Psoas muscle (tissue), 8 donors: ENCODE data around the gene ZC3H4. TPM values are rescaled to one million over a fixed set of nuclear protein-coding genes. Genes with fewer than 3 reads are reported as not detected.

Experiments used
- ATAC-seq, 4 donors: fragments of 200-7000 bp; cut with Tn5 transposase; one replicate each; pipeline ENCODE4 v1.9.1; 2020; ENCODE audit warnings: moderate library complexity in 3 of 4, mild to moderate bottlenecking in 2 of 4
- DNase-seq, 2 donors: peaks; one replicate each; pipeline ENCODE4 v3.0.0-alpha.2; 2020
- H3K27ac ChIP-seq: fragments of 200-600 bp; one replicate; pipeline ENCODE4 v1.8.0; 2022
- H3K27me3 ChIP-seq, 3 donors: fragments of 200-600 bp in 1 of 3; one replicate each; pipeline versions ENCODE4 v1.6.1 to v1.8.0; 2013 to 2022; ENCODE audit warnings: low read length in 2 of 3, mild to moderate bottlenecking in 2 of 3, moderate library complexity in 1 of 3; ENCODE audit not compliant: insufficient read depth in 3 of 3
- H3K36me3 ChIP-seq, 2 donors: fragments of 200-600 bp in 1 of 2; one replicate each; pipeline versions ENCODE4 v1.6.1 to v1.8.0; 2013 to 2022; ENCODE audit warnings: low read depth in 1 of 2, mild to moderate bottlenecking in 1 of 2, moderate library complexity in 1 of 2; ENCODE audit not compliant: insufficient read depth in 1 of 2
- H3K4me1 ChIP-seq: fragments of 200-600 bp; one replicate; pipeline ENCODE4 v1.8.0; 2022
- H3K4me3 ChIP-seq: fragments of 200-600 bp; one replicate; pipeline ENCODE4 v1.8.0; 2022; ENCODE audit warnings: mild to moderate bottlenecking
- H3K9me3 ChIP-seq: fragments of 200-600 bp; one replicate; pipeline ENCODE4 v1.8.0; 2022
- WGBS, 3 donors: extraction: QIAGEN DNeasy Blood & Tissue Kit; methylation state at CpG; one replicate each; pipeline versions ENCODE4 v1.1.6 to v1.1.7; 2013; 5-methylcytosine and 5-hydroxymethylcytosine counted together
- intact Hi-C, 2 donors: fragments of 100-400 bp; cut with DNase I; formaldehyde crosslinking; loops; one replicate each; pipeline versions ENCODE4 v1.11.0 to v1.14.2; 2022
- polyA plus RNA-seq, 3 donors: library from polyadenylated mRNA; stranded (reverse); fragments of 200-250 nt; gene quantifications; one replicate each; pipeline ENCODE4 v1.2.3, GENCODE V29; 2013
- total RNA-seq, 4 donors: library from RNA; stranded (reverse); fragmentation: NEBNext Ultra II Directional in 2 of 4; extraction: Animal tissue kit (Norgen Biotek cat#: 25700) in 2 of 4; gene quantifications; one replicate each; pipeline versions ENCODE4 v1.2.1 to v1.2.4, GENCODE V29; 2021 to 2023
- TF ChIP-seq, protein P1 (sequence below): fragments of 200-600 bp; IDR thresholded peaks from one replicate; pipeline ENCODE4 v1.8.0; 2022; ENCODE audit warnings: antibody characterized with exemption
- donor health status: healthy with polysubstance abuse.
- donor health status: DM: no; HTN: no; CAD: no; lungs with moderate emphysema.
- donor health status: Bipolar disorder and iron deficiency.
- donor health status: healthy.
- donor health status: DM: yes; HTN: yes; CAD: no.
- donor health status: DM: no; HTN: no; CAD: no.
- donor health status: DM: no; HTN: no; CAD: no.
- donor health status: DM: yes; HTN: yes; CAD: no.

The ZC3H4 gene
- total and polyA plus RNA-seq, 7 donors = 4.4 to 35.8 (median 24.3) TPM

GRCh38 chr19:47111682-47112165 lies 1.9 kb downstream of the ZC3H4 start:
- TF ChIP-seq, protein P1, sequence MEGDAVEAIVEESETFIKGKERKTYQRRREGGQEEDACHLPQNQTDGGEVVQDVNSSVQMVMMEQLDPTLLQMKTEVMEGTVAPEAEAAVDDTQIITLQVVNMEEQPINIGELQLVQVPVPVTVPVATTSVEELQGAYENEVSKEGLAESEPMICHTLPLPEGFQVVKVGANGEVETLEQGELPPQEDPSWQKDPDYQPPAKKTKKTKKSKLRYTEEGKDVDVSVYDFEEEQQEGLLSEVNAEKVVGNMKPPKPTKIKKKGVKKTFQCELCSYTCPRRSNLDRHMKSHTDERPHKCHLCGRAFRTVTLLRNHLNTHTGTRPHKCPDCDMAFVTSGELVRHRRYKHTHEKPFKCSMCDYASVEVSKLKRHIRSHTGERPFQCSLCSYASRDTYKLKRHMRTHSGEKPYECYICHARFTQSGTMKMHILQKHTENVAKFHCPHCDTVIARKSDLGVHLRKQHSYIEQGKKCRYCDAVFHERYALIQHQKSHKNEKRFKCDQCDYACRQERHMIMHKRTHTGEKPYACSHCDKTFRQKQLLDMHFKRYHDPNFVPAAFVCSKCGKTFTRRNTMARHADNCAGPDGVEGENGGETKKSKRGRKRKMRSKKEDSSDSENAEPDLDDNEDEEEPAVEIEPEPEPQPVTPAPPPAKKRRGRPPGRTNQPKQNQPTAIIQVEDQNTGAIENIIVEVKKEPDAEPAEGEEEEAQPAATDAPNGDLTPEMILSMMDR = no peak
- no peaks in the 10 kb centered on the region for H3K9me3 ChIP-seq
- H3K27ac ChIP-seq = peak overlapping the region; percentile 100
- no peaks in the 10 kb centered on the region for H3K36me3 ChIP-seq
- 0 to 1% (median 0%) methylated on average over 15 to 24 of the region's 24 CpGs for WGBS, 3 donors
- intact Hi-C loops = loop anchor here in 1 of 2 donors (2.0 kb wide), 1 partner anchor 19 kb away; no protein-coding TSS in a partner anchor
- ATAC-seq (no peak), DNase-seq (no peak)
- H3K4me1 ChIP-seq = peaks cover 38% of the 10 kb centered on the region
- H3K27me3 ChIP-seq = no peaks in the 10 kb centered on the region
- peak overlapping the region; percentile 97 for H3K4me3 ChIP-seq

GRCh38 chr19:47111006-47111621 lies 2.5 kb downstream of the ZC3H4 start:
- DNase-seq (peak in 1 of 2 donors; percentile 63), ATAC-seq (no peak)
- no peaks in the 10 kb centered on the region for H3K9me3 ChIP-seq
- no peaks in the 10 kb centered on the region for H3K27me3 ChIP-seq
- peaks cover 44% of the 10 kb centered on the region for H3K4me1 ChIP-seq
- 5 to 8% (median 8%) methylated on average over 33 to 35 of the region's 35 CpGs for WGBS, 3 donors
- H3K36me3 ChIP-seq = no peaks in the 10 kb centered on the region
- H3K4me3 ChIP-seq = peak overlapping the region; percentile 97
- H3K27ac ChIP-seq = peak overlapping the region; percentile 100
- intact Hi-C loops = loop anchor here in 1 of 2 donors (2.0 kb wide), 1 partner anchor 18 kb away; no protein-coding TSS in a partner anchor
- TF ChIP-seq, protein P1 = no peak

DNA sequence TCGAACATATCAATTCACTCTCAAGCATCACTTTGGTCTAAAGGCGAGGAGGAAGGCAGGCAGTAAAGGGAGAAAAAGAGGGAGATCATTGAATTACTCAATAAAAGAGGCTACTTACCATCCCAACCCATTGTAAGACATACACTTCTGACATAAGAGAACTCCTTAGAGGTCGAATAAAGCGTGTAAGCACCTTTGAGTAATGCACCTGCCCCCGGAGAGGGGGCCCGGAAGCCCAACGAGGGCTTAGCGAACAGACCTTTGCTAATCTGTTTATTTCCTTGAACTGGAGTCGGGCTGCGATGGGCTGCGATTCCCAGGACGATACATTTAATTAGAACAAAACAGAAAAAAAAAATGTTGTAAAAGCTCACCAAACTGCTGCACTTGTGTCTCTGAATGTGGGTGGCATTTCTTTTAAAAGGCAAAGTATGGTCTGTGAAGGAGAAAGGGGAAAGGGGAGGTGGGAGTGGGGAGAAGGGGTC lies 3.0 kb downstream of the ZC3H4 start:
- H3K27me3 ChIP-seq = no peaks in the 10 kb centered on the region
- H3K27ac ChIP-seq = peak overlapping the region; percentile 100
- TF ChIP-seq, protein P1 = no peak
- H3K9me3 ChIP-seq = no peaks in the 10 kb centered on the region
- no peaks in the 10 kb centered on the region for H3K36me3 ChIP-seq
- intact Hi-C loops = loop anchor here in 1 of 2 donors (2.0 kb wide), 1 partner anchor 18 kb away; no protein-coding TSS in a partner anchor
- DNase-seq (no peak), ATAC-seq (no peak)
- H3K4me1 ChIP-seq = peaks cover 49% of the 10 kb centered on the region
- H3K4me3 ChIP-seq = peak overlapping the region; percentile 97
- 16 to 32% (median 24%) methylated on average over 12 of the region's 12 CpGs for WGBS, 3 donors

GRCh38 chr19:47109541-47110375 lies 3.8 kb downstream of the ZC3H4 start:
- TF ChIP-seq, protein P1 = no peak
- ATAC-seq = no peak
- H3K27ac ChIP-seq = peak overlapping the region; percentile 100
- WGBS, 3 donors = 28 to 47% (median 31%) methylated on average over 15 of the region's 15 CpGs
- no peaks in the 10 kb centered on the region for H3K27me3 ChIP-seq
- peaks cover 57% of the 10 kb centered on the region for H3K4me1 ChIP-seq
- H3K4me3 ChIP-seq = peak overlapping the region; percentile 97
- intact Hi-C loops = loop anchor here in 1 of 2 donors (2.0 kb wide), 1 partner anchor 17 kb away; no protein-coding TSS in a partner anchor
- no peaks in the 10 kb centered on the region for H3K36me3 ChIP-seq
- no peaks in the 10 kb centered on the region for H3K9me3 ChIP-seq
- no peak for DNase-seq
